GM12878 (cell line): Measurements from ENCODE around the gene NPBWR2. TPM values are rescaled to one million over a fixed set of nuclear protein-coding genes. Genes with fewer than 3 reads are reported as not detected.

Experiments
- CEBPZ ChIP-seq: fragments of 150-350 bp; IDR thresholded peaks from 2 replicates; pipeline ENCODE4 v1.6.1; 2016; ENCODE audit warnings: low read depth, low read length
- CREB1 ChIP-seq: IDR thresholded peaks from 2 replicates; pipeline ENCODE4 v1.6.1; 2012; ENCODE audit warnings: low read depth, mild to moderate bottlenecking, inconsistent platforms
- EGR1 ChIP-seq, 2 experiments: IDR thresholded peaks; 1 replicate in 1 of 2; 2 replicates in 1 of 2; pipeline ENCODE4 v1.6.1; 2011 to 2012; ENCODE audit warnings: low read depth in 2 of 2, low read length in 2 of 2, borderline replicate concordance in 1 of 2, mild to moderate bottlenecking in 1 of 2, moderate library complexity in 1 of 2
- KAT2A ChIP-seq: conservative IDR thresholded peaks from 2 replicates; pipeline ENCODE4 v1.6.1; 2011; ENCODE audit warnings: low read depth, low read length; ENCODE audit not compliant: control insufficient read depth
- MTA2 ChIP-seq: fragments of 450-650 bp; IDR thresholded peaks from 2 replicates; pipeline ENCODE4 v1.6.1; 2016; ENCODE audit warnings: low read depth, mild to moderate bottlenecking, moderate library complexity
- NFXL1 ChIP-seq: fragments of 450-650 bp; IDR thresholded peaks from 2 replicates; pipeline ENCODE4 v1.6.1; 2017; ENCODE audit warnings: antibody characterized with exemption, mild to moderate bottlenecking, borderline replicate concordance
- RCOR1 ChIP-seq: conservative IDR thresholded peaks from 2 replicates; pipeline ENCODE4 v1.6.1; 2012; ENCODE audit warnings: low read depth, low read length, improper control_type of control experiment
- RELA ChIP-seq: fragments of 450-650 bp; IDR thresholded peaks from 2 replicates; pipeline ENCODE4 v1.8.0; 2014; ENCODE audit warnings: borderline replicate concordance; ENCODE audit not compliant: partially characterized antibody
- SRF ChIP-seq, 2 experiments: IDR thresholded peaks; 2 replicates each; pipeline ENCODE4 v1.6.1; 2011; ENCODE audit warnings: low read depth in 2 of 2, low read length in 2 of 2, mild to moderate bottlenecking in 1 of 2, moderate library complexity in 1 of 2
- STAT1 ChIP-seq: fragments of 450-650 bp; conservative IDR thresholded peaks from 2 replicates; pipeline ENCODE4 v1.6.1; 2014; ENCODE audit warnings: antibody characterized with exemption, mild to moderate bottlenecking
- ZNF592 ChIP-seq: fragments of 450-650 bp; IDR thresholded peaks from 2 replicates; pipeline ENCODE4 v1.6.1; 2017; ENCODE audit warnings: mild to moderate bottlenecking, moderate library complexity
- polyA plus RNA-seq, 11 experiments: library from polyadenylated mRNA; depleted of rRNA in 4 of 11; unstranded in 6 of 11; stranded (reverse) in 5 of 11; fragments of >200 nt; fragmentation: Nextera tagmentation in 4 of 11; fragmentation: Illumina TruSeq in 1 of 11; extraction: Ambion mirVana in 4 of 11; extraction: Trizol in 1 of 11; gene quantifications; 1 replicate in 1 of 11; 2 replicates in 10 of 11; pipeline versions ENCODE4 v1.2.1 to v1.2.3, GENCODE V29; 2011 to 2016; ENCODE audit warnings: inconsistent platforms in 2 of 11, missing spikeins in 2 of 11, low read depth in 1 of 11
- total RNA-seq, 4 experiments: library from RNA; depleted of rRNA in 3 of 4; stranded (reverse); fragments of >200 nt in 3 of 4; fragmentation: Illumina TruSeq in 1 of 4; extraction: Trizol in 1 of 4; gene quantifications; 2 replicates each; pipeline versions ENCODE4 v1.2.1 to v1.2.3, GENCODE V29; 2013 to 2021
- TF ChIP-seq, protein P1 (sequence below): fragments of 450-650 bp; IDR thresholded peaks from 2 replicates; pipeline ENCODE4 v1.6.1; 2017; ENCODE audit warnings: antibody characterized with exemption, mild to moderate bottlenecking, moderate library complexity
- TF ChIP-seq, protein P2 (sequence below), 3 experiments: IDR thresholded peaks in 2 of 3; conservative IDR thresholded peaks in 1 of 3; 2 replicates each; pipeline ENCODE4 v1.5.1; 2011; ENCODE audit warnings: low read depth in 3 of 3, low read length in 3 of 3, mild to moderate bottlenecking in 3 of 3, control low read depth in 2 of 3, moderate library complexity in 2 of 3, inconsistent platforms in 1 of 3, mixed read lengths in 1 of 3; ENCODE audit not compliant: control insufficient read depth in 2 of 3, insufficient read depth in 1 of 3; ENCODE audit errors: extremely low read depth in 1 of 3

The NPBWR2 gene
- total and polyA plus RNA-seq, 10 of the 15 experiments (the other 5 are each of a cell fraction or from before 2014, with no cell fraction given), result not detected

DNA sequence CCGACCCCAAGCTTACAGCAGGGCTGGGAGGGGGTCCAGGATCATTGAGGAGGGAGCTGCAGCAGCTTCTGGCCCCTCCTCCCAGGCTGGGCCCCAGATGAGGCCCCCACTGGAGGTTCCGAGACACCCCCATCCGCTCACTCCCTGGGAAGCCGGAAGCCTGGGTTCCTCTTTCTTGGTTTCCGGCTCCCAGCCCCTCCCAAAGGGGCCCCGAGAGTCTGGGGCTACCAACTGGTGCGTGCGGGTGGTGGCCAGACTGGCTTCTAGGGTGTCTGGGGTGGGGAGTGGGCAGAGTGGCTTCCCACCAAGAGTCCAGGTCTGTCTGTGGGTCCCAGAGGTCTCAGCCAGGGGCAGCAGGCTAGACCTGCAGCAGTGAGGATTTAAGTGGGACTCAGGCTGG lies 30.3 kb downstream of the NPBWR2 start (continued):
- TF ChIP-seq RELA (no peak), EGR1 (IDR thresholded peaks at IDR 0.05; ENCODE audit: borderline replicate concordance in 1 of 2, low read depth in 2 of 2, low read length in 2 of 2) (no peak), ZNF592 (no peak), CREB1 (0 out of 2 replicates have a peak, but pooled peaks have one; percentile 29), NFXL1 (no peak), CEBPZ (no peak), MTA2 (no peak), STAT1 (no peak), KAT2A (no peak), SRF (IDR thresholded peaks at IDR 0.05; ENCODE audit: low read depth in 2 of 2, low read length in 2 of 2) (no peak), RCOR1 (no peak)
- TF ChIP-seq, protein P1, sequence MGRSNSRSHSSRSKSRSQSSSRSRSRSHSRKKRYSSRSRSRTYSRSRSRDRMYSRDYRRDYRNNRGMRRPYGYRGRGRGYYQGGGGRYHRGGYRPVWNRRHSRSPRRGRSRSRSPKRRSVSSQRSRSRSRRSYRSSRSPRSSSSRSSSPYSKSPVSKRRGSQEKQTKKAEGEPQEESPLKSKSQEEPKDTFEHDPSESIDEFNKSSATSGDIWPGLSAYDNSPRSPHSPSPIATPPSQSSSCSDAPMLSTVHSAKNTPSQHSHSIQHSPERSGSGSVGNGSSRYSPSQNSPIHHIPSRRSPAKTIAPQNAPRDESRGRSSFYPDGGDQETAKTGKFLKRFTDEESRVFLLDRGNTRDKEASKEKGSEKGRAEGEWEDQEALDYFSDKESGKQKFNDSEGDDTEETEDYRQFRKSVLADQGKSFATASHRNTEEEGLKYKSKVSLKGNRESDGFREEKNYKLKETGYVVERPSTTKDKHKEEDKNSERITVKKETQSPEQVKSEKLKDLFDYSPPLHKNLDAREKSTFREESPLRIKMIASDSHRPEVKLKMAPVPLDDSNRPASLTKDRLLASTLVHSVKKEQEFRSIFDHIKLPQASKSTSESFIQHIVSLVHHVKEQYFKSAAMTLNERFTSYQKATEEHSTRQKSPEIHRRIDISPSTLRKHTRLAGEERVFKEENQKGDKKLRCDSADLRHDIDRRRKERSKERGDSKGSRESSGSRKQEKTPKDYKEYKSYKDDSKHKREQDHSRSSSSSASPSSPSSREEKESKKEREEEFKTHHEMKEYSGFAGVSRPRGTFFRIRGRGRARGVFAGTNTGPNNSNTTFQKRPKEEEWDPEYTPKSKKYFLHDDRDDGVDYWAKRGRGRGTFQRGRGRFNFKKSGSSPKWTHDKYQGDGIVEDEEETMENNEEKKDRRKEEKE, result no peak
- TF ChIP-seq, protein P2, sequence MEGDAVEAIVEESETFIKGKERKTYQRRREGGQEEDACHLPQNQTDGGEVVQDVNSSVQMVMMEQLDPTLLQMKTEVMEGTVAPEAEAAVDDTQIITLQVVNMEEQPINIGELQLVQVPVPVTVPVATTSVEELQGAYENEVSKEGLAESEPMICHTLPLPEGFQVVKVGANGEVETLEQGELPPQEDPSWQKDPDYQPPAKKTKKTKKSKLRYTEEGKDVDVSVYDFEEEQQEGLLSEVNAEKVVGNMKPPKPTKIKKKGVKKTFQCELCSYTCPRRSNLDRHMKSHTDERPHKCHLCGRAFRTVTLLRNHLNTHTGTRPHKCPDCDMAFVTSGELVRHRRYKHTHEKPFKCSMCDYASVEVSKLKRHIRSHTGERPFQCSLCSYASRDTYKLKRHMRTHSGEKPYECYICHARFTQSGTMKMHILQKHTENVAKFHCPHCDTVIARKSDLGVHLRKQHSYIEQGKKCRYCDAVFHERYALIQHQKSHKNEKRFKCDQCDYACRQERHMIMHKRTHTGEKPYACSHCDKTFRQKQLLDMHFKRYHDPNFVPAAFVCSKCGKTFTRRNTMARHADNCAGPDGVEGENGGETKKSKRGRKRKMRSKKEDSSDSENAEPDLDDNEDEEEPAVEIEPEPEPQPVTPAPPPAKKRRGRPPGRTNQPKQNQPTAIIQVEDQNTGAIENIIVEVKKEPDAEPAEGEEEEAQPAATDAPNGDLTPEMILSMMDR (IDR thresholded peaks at IDR 0.05 in 2 of 3, conservative IDR thresholded peaks at IDR 0.05 in 1 of 3; ENCODE audit: control insufficient read depth in 2 of 3, extremely low read depth in 1 of 3, insufficient read depth in 1 of 3, low read depth in 3 of 3, low read length in 3 of 3), result no peak
- TF ChIP-seq, all 136 proteins: peak for 38
